GM19099 (cell line): Measurements from ENCODE around the gene AFF1.

ENCODE experiments used
- POLR2A ChIP-seq: IDR thresholded peaks from 3 replicates; pipeline ENCODE4 v1.6.1; 2011; ENCODE audit warnings: low read depth; ENCODE audit not compliant: insufficient read length; ENCODE audit errors: extremely low read depth

Gene AFF1

GRCh38 chr4:87153078-87153870 lies 218.5 kb downstream of the AFF1 start:
- no peak for TF ChIP-seq POLR2A

DNA sequence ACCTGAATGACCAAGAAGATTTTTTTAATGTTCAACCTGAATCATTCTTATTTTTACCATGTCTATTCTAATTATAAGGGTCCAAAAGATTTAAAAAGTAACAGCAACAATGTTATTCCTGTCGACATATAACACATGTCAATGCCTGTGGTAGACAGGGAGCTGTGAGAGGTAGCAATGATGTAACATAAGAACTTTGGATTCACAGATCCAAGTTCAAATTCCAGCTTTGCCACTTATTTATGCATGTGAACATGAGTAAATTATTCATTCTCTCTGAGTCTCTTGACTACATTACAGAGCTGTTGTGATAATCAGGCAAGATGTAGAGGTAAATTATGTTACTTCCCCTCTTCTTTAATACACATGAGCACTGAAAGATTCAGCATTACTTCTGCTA lies 231.1 kb downstream of the AFF1 start:
- TF ChIP-seq POLR2A = no peak

- no peak for TF ChIP-seq POLR2A
These were observed 231.6 kb downstream of the AFF1 start for GRCh38 chr4:87166296-87166854.

GRCh38 chr4:87171944-87172343 lies 237.1 kb downstream of the AFF1 start:
- TF ChIP-seq POLR2A = no peak

GRCh38 chr4:87174672-87175071 lies 239.9 kb downstream of the AFF1 start:
- no peak for TF ChIP-seq POLR2A

DNA sequence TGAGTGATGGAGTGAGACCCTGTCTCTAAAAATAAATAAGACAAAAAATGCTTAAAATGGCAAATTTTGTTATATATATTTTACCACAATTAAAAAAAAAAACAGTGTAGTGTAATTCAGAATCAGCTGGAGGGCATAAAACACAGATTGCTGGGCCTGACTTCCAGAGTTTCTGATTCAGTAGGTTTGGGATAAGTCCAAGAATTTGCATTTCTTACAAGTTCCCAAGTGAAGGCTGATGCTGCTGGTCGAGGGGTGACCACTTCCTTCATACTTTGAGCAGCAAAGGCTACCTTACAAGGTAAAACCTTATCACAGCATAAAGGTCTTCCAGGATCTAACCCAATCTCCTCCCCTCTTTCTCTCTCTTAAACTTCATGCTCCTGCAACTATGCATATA lies 244.9 kb downstream of the AFF1 start:
- no peak for TF ChIP-seq POLR2A

- no peak for TF ChIP-seq POLR2A
These were observed 246.0 kb downstream of the AFF1 start for GRCh38 chr4:87180767-87181166.

DNA sequence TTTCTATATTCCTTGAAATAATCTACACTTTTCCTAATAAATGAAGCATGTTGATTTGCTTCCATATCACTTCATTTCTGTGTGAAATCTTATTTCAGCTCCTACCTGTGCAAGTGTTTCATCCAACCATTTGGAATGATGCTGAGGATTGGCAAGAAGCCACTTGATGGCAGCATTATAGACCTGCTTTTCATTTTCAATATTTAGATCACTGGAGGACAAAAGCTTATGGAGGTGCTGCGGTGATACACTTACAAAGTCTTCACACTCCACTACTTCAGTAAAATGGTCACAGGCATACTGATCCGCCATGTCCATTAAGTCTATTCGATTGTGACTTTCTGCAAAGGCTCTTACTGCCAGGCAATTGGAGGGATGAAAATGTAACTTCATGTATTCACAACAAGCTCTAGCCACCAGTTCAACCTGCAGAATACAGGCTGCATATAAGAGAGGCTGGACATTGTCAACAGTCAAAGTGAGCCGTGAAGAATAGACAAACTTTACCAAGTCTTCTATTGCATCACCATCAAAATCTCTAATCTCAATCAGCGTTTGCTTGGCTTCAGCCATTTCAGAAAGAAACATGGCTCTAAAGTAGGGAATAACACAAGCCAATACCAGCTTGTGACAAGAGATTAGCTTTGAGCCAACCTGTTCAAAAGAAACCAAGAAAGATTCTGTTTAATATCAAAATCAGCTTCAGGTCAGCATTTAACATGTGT lies 250.5 kb downstream of the AFF1 start:
- TF ChIP-seq POLR2A = no peak

GRCh38 chr4:87188048-87188447 lies 253.2 kb downstream of the AFF1 start:
- TF ChIP-seq POLR2A = no peak

DNA sequence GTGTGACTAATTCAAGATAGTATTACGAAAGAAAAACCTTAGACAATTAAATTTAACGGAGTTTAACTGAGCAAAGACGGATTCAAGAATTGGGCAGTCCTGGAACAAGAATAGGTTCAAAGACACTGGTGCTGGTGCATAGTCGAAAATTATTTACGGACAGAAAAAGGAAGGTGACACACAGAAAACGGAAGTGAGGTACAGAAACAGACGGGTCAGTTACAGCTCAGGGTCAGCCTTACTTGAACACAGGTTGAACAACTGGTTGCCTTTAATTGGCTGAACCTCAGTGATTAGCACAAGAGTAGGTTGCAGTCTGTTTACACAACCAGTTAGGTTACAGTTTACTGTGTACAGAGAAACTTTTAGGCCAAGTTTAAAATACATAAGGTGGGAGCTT lies 254.1 kb downstream of the AFF1 start:
- no peak for TF ChIP-seq POLR2A
